ENCODE results near the gene TP53BP2.
"Not testable (repeated sequence)": the region's sequence is repeated elsewhere in the genome, so short reads cannot be mapped to it uniquely, and the experiment has no call there.

The TP53BP2 gene

GRCh38 chr1:223847781-223848345 is 2.1 kb upstream of the TP53BP2 start:
- Histone ChIP-seq H3K4me1 (ENCODE audit: insufficient read depth, low read length) (peaks cover 8% of the 10 kb centered on the region), H3K36me3 (ENCODE audit: insufficient read depth, low read length) (no peaks in the 10 kb centered on the region), H3K4me3 (ENCODE audit: low read length) (no peak overlapping the region), H2AFZ (ENCODE audit: low read depth, low read length) (no peak overlapping the region), H3K9me3 (ENCODE audit: low read length) (no peaks in the 10 kb centered on the region), H3K27me3 (ENCODE audit: insufficient read depth, low read length) (peaks cover 7% of the 10 kb centered on the region)

- Histone ChIP-seq H3K9me3 (ENCODE audit: low read length) (no peaks in the 10 kb centered on the region), H3K36me3 (ENCODE audit: insufficient read depth, low read length) (no peaks in the 10 kb centered on the region), H2AFZ (ENCODE audit: low read depth, low read length) (peak overlapping the region; percentile 97), H3K4me3 (ENCODE audit: low read length) (peak overlapping the region; percentile 99), H3K4me1 (ENCODE audit: insufficient read depth, low read length) (peaks cover 8% of the 10 kb centered on the region), H3K27me3 (ENCODE audit: insufficient read depth, low read length) (no peaks in the 10 kb centered on the region)
These were observed 524 bp downstream of the TP53BP2 start for GRCh38 chr1:223845037-223845809.

GRCh38 chr1:223844787-223845036 is 1.0 kb downstream of the TP53BP2 start:
- peaks cover 8% of the 10 kb centered on the region for H3K4me1 ChIP-seq (ENCODE audit: insufficient read depth, low read length)
- peak overlapping the region; percentile 99 for H3K4me3 ChIP-seq (ENCODE audit: low read length)

DNA sequence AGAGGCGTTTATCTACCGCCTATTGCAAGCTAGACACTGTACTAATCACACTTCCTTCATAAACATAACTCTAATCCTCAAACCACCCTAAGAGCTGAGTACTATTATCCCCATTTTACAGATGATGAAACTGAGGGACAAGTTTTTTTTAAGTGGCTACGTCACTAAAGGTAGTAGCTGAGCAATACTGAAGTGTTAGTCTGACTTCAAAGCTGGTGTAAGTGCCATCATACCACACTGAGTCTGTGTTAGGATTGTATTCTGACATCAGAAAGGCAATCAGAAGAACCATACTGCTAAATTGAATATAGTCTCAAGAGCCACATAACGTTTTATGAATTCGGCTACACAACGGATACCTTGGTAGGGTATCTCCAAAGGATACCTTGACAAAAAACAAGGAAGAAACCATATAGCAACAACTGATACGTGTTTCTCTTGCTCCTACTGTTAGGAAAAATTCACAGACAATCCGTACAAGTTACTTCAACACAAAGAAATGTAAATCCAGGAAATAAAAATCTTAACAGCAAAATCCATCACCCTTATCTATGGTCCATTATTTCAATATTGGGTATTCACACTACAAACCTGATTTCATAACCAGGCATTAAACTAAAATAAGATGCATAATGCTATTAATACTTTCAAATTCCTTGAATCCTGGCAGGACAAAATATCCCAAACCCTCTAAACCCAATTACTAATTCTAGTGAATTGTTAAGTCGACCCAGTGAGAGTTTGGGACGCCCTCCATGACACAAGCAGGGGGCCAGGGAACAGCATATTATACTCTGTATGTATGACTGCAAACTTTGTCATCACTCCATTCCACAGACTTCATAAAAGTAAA is 1.6 kb downstream of the TP53BP2 start:
- Histone ChIP-seq H2AFZ (ENCODE audit: low read depth, low read length) (no peak overlapping the region), H3K9me3 (ENCODE audit: low read length) (peaks cover under 1% of the 10 kb centered on the region), H3K4me3 (ENCODE audit: low read length) (peak overlapping the region; percentile 99), H3K4me1 (ENCODE audit: insufficient read depth, low read length) (peaks cover 8% of the 10 kb centered on the region), H3K36me3 (ENCODE audit: insufficient read depth, low read length) (no peaks in the 10 kb centered on the region), H3K27me3 (ENCODE audit: insufficient read depth, low read length) (no peaks in the 10 kb centered on the region)

More at GRCh38 chr1:223844787-223845036, 1.0 kb downstream of the TP53BP2 start:
- Histone ChIP-seq H3K36me3 (ENCODE audit: insufficient read depth, low read length) (no peaks in the 10 kb centered on the region), H2AFZ (ENCODE audit: low read depth, low read length) (peak overlapping the region; percentile 97), H3K27me3 (ENCODE audit: insufficient read depth, low read length) (no peaks in the 10 kb centered on the region), H3K9me3 (ENCODE audit: low read length) (no peaks in the 10 kb centered on the region)

- no peak overlapping the region for H3K4me3 ChIP-seq (ENCODE audit: low read length)
- H3K4me1 ChIP-seq (ENCODE audit: insufficient read depth, low read length) = peaks cover 8% of the 10 kb centered on the region
These were observed 3.0 kb downstream of the TP53BP2 start for GRCh38 chr1:223842784-223843183.

DNA sequence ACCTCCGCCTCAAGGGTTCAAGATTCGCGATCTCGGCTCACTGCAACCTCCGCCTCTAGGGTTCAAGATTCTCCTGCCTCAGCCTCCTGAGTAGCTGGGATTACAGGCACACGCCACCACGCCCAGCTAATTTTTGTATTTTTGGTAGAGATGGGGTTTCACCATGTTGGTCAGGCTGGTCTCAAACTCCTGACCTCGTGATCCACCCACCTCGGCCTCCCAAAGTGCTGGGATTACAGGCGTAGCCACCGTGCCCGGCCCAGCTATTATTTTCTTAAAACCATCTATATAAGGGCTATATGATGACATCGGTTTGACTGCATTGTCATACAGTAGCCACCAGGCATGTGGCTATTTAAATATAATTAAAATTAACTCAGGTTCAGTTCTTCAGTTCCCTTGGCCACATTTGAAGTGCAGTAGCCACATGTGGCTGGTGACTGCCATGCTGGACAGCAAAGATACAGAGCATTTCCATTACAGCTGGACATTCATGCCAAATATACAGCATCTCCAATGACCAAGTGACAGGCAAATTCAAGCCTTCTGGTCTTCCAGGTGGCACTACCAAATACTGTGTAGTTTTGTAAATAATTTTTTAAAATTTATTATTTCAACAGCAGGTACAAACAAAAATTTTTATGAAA is 3.6 kb downstream of the TP53BP2 start:
- not testable (repeated sequence) for H3K36me3 ChIP-seq (ENCODE audit: insufficient read depth, low read length); H3K27me3 ChIP-seq (ENCODE audit: insufficient read depth, low read length); H3K4me3 ChIP-seq (ENCODE audit: low read length); H2AFZ ChIP-seq (ENCODE audit: low read depth, low read length); H3K4me1 ChIP-seq (ENCODE audit: insufficient read depth, low read length); H3K9me3 ChIP-seq (ENCODE audit: low read length)

More at GRCh38 chr1:223842784-223843183, 3.0 kb downstream of the TP53BP2 start:
- Histone ChIP-seq H3K27me3 (ENCODE audit: insufficient read depth, low read length) (no peaks in the 10 kb centered on the region), H3K9me3 (ENCODE audit: low read length) (peaks cover 2% of the 10 kb centered on the region), H2AFZ (ENCODE audit: low read depth, low read length) (no peak overlapping the region), H3K36me3 (ENCODE audit: insufficient read depth, low read length) (no peaks in the 10 kb centered on the region)

DNA sequence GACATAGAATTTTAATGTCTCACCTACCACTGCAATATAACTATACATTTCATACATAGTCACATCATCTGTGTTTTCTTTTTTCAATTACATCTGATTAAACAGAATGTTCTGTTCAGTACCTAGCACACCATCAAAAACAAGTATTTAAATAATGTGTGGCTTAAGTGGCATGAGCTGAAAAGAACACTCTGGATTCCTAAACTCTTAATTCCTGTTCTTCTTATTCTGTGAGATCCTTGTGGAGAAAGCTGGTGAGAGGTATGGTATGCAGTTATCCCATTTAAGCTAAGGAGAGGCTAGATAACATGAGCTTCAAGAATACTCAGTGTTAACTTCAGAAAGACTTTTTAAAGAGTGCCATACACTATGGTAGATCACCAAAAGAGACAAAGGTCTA is 5.5 kb downstream of the TP53BP2 start:
- H3K27me3 ChIP-seq (ENCODE audit: insufficient read depth, low read length) = no peaks in the 10 kb centered on the region
- H3K4me3 ChIP-seq (ENCODE audit: low read length) = no peak overlapping the region
- H3K36me3 ChIP-seq (ENCODE audit: insufficient read depth, low read length) = no peaks in the 10 kb centered on the region
- peaks cover 2% of the 10 kb centered on the region for H3K9me3 ChIP-seq (ENCODE audit: low read length)
- peaks cover 6% of the 10 kb centered on the region for H3K4me1 ChIP-seq (ENCODE audit: insufficient read depth, low read length)
- H2AFZ ChIP-seq (ENCODE audit: low read depth, low read length) = no peak overlapping the region

GRCh38 chr1:223838125-223838854 is 7.5 kb downstream of the TP53BP2 start:
- H3K4me3 ChIP-seq (ENCODE audit: low read length) = no peak overlapping the region
- no peaks in the 10 kb centered on the region for H3K36me3 ChIP-seq (ENCODE audit: insufficient read depth, low read length)
- H3K9me3 ChIP-seq (ENCODE audit: low read length) = peaks cover 2% of the 10 kb centered on the region
- H2AFZ ChIP-seq (ENCODE audit: low read depth, low read length) = no peak overlapping the region
- H3K4me1 ChIP-seq (ENCODE audit: insufficient read depth, low read length) = no peaks in the 10 kb centered on the region
- H3K27me3 ChIP-seq (ENCODE audit: insufficient read depth, low read length) = no peaks in the 10 kb centered on the region

GRCh38 chr1:223837687-223838086 is 8.1 kb downstream of the TP53BP2 start:
- Histone ChIP-seq H3K4me1 (ENCODE audit: insufficient read depth, low read length) (no peaks in the 10 kb centered on the region), H3K36me3 (ENCODE audit: insufficient read depth, low read length) (no peaks in the 10 kb centered on the region), H3K9me3 (ENCODE audit: low read length) (peaks cover 2% of the 10 kb centered on the region), H3K4me3 (ENCODE audit: low read length) (no peak overlapping the region), H2AFZ (ENCODE audit: low read depth, low read length) (no peak overlapping the region), H3K27me3 (ENCODE audit: insufficient read depth, low read length) (no peaks in the 10 kb centered on the region)

GRCh38 chr1:223837206-223837605 is 8.5 kb downstream of the TP53BP2 start:
- Histone ChIP-seq H2AFZ (ENCODE audit: low read depth, low read length) (no peak overlapping the region), H3K9me3 (ENCODE audit: low read length) (peaks cover 2% of the 10 kb centered on the region), H3K27me3 (ENCODE audit: insufficient read depth, low read length) (no peaks in the 10 kb centered on the region), H3K36me3 (ENCODE audit: insufficient read depth, low read length) (no peaks in the 10 kb centered on the region), H3K4me3 (ENCODE audit: low read length) (no peak overlapping the region), H3K4me1 (ENCODE audit: insufficient read depth, low read length) (no peaks in the 10 kb centered on the region)

- Histone ChIP-seq H3K4me3 (ENCODE audit: low read length) (no peak overlapping the region), H3K4me1 (ENCODE audit: insufficient read depth, low read length) (peaks cover 2% of the 10 kb centered on the region), H3K27me3 (ENCODE audit: insufficient read depth, low read length) (no peaks in the 10 kb centered on the region), H2AFZ (ENCODE audit: low read depth, low read length) (no peak overlapping the region), H3K9me3 (ENCODE audit: low read length) (peaks cover 2% of the 10 kb centered on the region), H3K36me3 (ENCODE audit: insufficient read depth, low read length) (no peaks in the 10 kb centered on the region)
These were observed 9.2 kb downstream of the TP53BP2 start for GRCh38 chr1:223836586-223836985.

DNA sequence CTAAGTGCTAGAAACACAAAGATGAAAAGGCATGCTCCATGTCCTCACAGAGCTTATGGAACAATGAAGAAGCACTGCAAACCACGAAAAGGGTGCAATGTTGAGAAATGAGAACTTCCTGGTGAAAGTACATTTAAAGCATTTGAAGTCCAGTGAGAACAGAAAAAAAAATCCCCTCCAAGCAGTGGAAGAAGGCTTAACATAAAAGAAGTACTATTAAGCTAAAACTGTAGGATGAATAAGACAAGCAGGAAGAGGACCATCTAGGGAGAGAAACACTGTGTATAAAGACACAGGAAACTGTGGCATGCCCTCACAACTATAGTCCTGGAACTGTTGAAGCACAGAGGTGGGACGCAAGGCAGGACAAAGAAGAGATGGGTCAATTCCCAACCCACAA is 10.0 kb downstream of the TP53BP2 start:
- Histone ChIP-seq H3K36me3 (ENCODE audit: insufficient read depth, low read length) (no peaks in the 10 kb centered on the region), H3K4me3 (ENCODE audit: low read length) (no peak overlapping the region), H3K27me3 (ENCODE audit: insufficient read depth, low read length) (no peaks in the 10 kb centered on the region), H2AFZ (ENCODE audit: low read depth, low read length) (no peak overlapping the region), H3K9me3 (ENCODE audit: low read length) (peaks cover 2% of the 10 kb centered on the region), H3K4me1 (ENCODE audit: insufficient read depth, low read length) (peaks cover 2% of the 10 kb centered on the region)

All from neuron (in vitro differentiated cells).